ENCODE results near the gene DICER1. TPM values are rescaled to one million over a fixed set of nuclear protein-coding genes. Genes with fewer than 3 reads are reported as not detected.

The DICER1 gene
- total and polyA plus RNA-seq, 2 donors (not counting 1 experiment from before 2014, with no cell fraction given): 15.4 to 90.4 TPM

GRCh38 chr14:95189367-95190132 is 32.2 kb upstream of the DICER1 start:
- Histone ChIP-seq H3K9me3 (ENCODE audit: control extremely low read depth in 1 of 3, control insufficient read depth in 2 of 3, insufficient read depth in 1 of 3, low read length in 2 of 3) (peaks cover 0 to 6% (median 0%) of the 10 kb centered on the region in 3 donors), H3K4me1 (ENCODE audit: control insufficient read depth in 2 of 2, insufficient read depth in 2 of 2, low read length in 2 of 2) (peaks cover 5 to 6% of the 10 kb centered on the region in 2 donors), H3K4me3 (ENCODE audit: control extremely low read depth in 1 of 5, extremely low read depth in 1 of 5, insufficient read depth in 1 of 5, low read depth in 2 of 5, low read length in 4 of 5) (no peak overlapping the region), H2AFZ (ENCODE audit: insufficient read depth, low read depth, low read length, poor library complexity, severe bottlenecking) (no peak overlapping the region), H4K20me1 (ENCODE audit: control insufficient read depth, insufficient read depth, low read length, poor library complexity, severe bottlenecking) (no peaks in the 10 kb centered on the region), H3K4me2 (replicated peaks; ENCODE audit: low read depth, low read length, poor library complexity, severe bottlenecking) (no peak overlapping the region), H3K9ac (ENCODE audit: low read length) (no peak overlapping the region), H3K79me2 (ENCODE audit: control insufficient read depth, insufficient read depth, low read length) (no peaks in the 10 kb centered on the region), H3K27ac (ENCODE audit: low read length in 2 of 2) (no peak overlapping the region), H3K27me3 (replicated peaks in 1 of 4; ENCODE audit: control extremely low read depth in 1 of 4, control insufficient read depth in 3 of 4, insufficient read depth in 4 of 4, low read length in 3 of 4) (peaks cover 0 to 13% (median 3%) of the 10 kb centered on the region in 4 experiments), H3K36me3 (replicated peaks in 1 of 2; ENCODE audit: control extremely low read depth in 1 of 2, control insufficient read depth in 1 of 2, extremely low read depth in 1 of 2, insufficient read depth in 2 of 2, low read length in 1 of 2) (no peaks in the 10 kb centered on the region)
- H3K4me1 Mint-ChIP-seq: peaks cover 11% of the 10 kb centered on the region
- ChIA-PET CTCF (no interaction called here), POLR2A (no interaction called here)
- TF ChIP-seq, protein P1, sequence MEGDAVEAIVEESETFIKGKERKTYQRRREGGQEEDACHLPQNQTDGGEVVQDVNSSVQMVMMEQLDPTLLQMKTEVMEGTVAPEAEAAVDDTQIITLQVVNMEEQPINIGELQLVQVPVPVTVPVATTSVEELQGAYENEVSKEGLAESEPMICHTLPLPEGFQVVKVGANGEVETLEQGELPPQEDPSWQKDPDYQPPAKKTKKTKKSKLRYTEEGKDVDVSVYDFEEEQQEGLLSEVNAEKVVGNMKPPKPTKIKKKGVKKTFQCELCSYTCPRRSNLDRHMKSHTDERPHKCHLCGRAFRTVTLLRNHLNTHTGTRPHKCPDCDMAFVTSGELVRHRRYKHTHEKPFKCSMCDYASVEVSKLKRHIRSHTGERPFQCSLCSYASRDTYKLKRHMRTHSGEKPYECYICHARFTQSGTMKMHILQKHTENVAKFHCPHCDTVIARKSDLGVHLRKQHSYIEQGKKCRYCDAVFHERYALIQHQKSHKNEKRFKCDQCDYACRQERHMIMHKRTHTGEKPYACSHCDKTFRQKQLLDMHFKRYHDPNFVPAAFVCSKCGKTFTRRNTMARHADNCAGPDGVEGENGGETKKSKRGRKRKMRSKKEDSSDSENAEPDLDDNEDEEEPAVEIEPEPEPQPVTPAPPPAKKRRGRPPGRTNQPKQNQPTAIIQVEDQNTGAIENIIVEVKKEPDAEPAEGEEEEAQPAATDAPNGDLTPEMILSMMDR (IDR thresholded peaks at IDR 0.05): no peak
- TF ChIP-seq EZH2 (IDR thresholded peaks at IDR 0.05; ENCODE audit: borderline replicate concordance, insufficient read depth, low read depth, low read length, poor library complexity, severe bottlenecking): no peak
- H3K27me3 Mint-ChIP-seq: peaks cover 15% of the 10 kb centered on the region
- no peak for ATAC-seq (ENCODE audit: low read depth)
- intact Hi-C loops (cut with micrococcal nuclease): no loop called here
- WGBS (ENCODE audit: insufficient coverage): 96% methylated on average over 5 of the region's 5 CpGs
- no peak overlapping the region for H3K4me3 Mint-ChIP-seq
- peaks cover 3% of the 10 kb centered on the region for H3K9me3 Mint-ChIP-seq (ENCODE audit: insufficient read depth)
- no peak overlapping the region for H3K27ac Mint-ChIP-seq
- no peak for DNase-seq

GRCh38 chr14:95188380-95188779 is 31.1 kb upstream of the DICER1 start:
- Histone ChIP-seq H3K9ac (ENCODE audit: low read length) (no peak overlapping the region), H3K36me3 (replicated peaks in 1 of 2; ENCODE audit: control extremely low read depth in 1 of 2, control insufficient read depth in 1 of 2, extremely low read depth in 1 of 2, insufficient read depth in 2 of 2, low read length in 1 of 2) (no peaks in the 10 kb centered on the region), H2AFZ (ENCODE audit: insufficient read depth, low read depth, low read length, poor library complexity, severe bottlenecking) (no peak overlapping the region), H4K20me1 (ENCODE audit: control insufficient read depth, insufficient read depth, low read length, poor library complexity, severe bottlenecking) (no peaks in the 10 kb centered on the region), H3K4me1 (ENCODE audit: control insufficient read depth in 2 of 2, insufficient read depth in 2 of 2, low read length in 2 of 2) (peaks cover 5 to 6% of the 10 kb centered on the region in 2 donors), H3K4me3 (ENCODE audit: control extremely low read depth in 1 of 5, extremely low read depth in 1 of 5, insufficient read depth in 1 of 5, low read depth in 2 of 5, low read length in 4 of 5) (no peak overlapping the region), H3K27ac (ENCODE audit: low read length in 2 of 2) (no peak overlapping the region), H3K9me3 (ENCODE audit: control extremely low read depth in 1 of 3, control insufficient read depth in 2 of 3, insufficient read depth in 1 of 3, low read length in 2 of 3) (peaks cover 0 to 6% (median 0%) of the 10 kb centered on the region in 3 donors), H3K27me3 (replicated peaks in 1 of 4; ENCODE audit: control extremely low read depth in 1 of 4, control insufficient read depth in 3 of 4, insufficient read depth in 4 of 4, low read length in 3 of 4) (peaks cover 0 to 13% (median 4%) of the 10 kb centered on the region in 4 experiments), H3K4me2 (replicated peaks; ENCODE audit: low read depth, low read length, poor library complexity, severe bottlenecking) (no peak overlapping the region), H3K79me2 (ENCODE audit: control insufficient read depth, insufficient read depth, low read length) (no peaks in the 10 kb centered on the region)
- Mint-ChIP-seq H3K27ac (no peak overlapping the region), H3K4me3 (no peak overlapping the region), H3K27me3 (peaks cover 20% of the 10 kb centered on the region), H3K9me3 (ENCODE audit: insufficient read depth) (peaks cover 3% of the 10 kb centered on the region), H3K4me1 (peaks cover 11% of the 10 kb centered on the region)
- CTCF ChIA-PET: no interaction called here
- WGBS (ENCODE audit: insufficient coverage): no CpG with 5 or more reads among the region's 3 CpGs
- TF ChIP-seq, protein P1 (IDR thresholded peaks at IDR 0.05): no peak
- TF ChIP-seq EZH2 (IDR thresholded peaks at IDR 0.05; ENCODE audit: borderline replicate concordance, insufficient read depth, low read depth, low read length, poor library complexity, severe bottlenecking): no peak
- ATAC-seq (ENCODE audit: low read depth): no peak
- DNase-seq: no peak
- intact Hi-C loops (cut with micrococcal nuclease): no loop called here
- POLR2A ChIA-PET: no interaction called here

Measured in B cell (primary cell).